NK-92 treated with Interleukin-12 subunit alpha and Interleukin-12 subunit beta, amount 100 ng/mL, for 24 hours (cell line): Measurements from ENCODE around the gene MCOLN1.

ENCODE experiments used
- DNase-seq: peaks from one replicate; lab custom pipeline; 2025; lab: John Stamatoyannopoulos, UW

The MCOLN1 gene

GRCh38 chr19:7522072-7522922 is at the start of gene MCOLN1:
MCOLN1 (plus strand) TSS chr19:7522624; CDS start chr19:7522751, 127 bp downstream.
- peak; percentile 98 for DNase-seq

GRCh38 chr19:7475665-7476064 is 46.8 kb upstream of the MCOLN1 start:
- DNase-seq, result no peak

GRCh38 chr19:7476241-7476640 is 46.2 kb upstream of the MCOLN1 start:
- no peak for DNase-seq

GRCh38 chr19:7476777-7477494 is 45.5 kb upstream of the MCOLN1 start:
- DNase-seq, result no peak

- no peak for DNase-seq
These were observed 44.7 kb upstream of the MCOLN1 start for GRCh38 chr19:7477758-7478157.

- DNase-seq, result no peak
These were observed 44.1 kb upstream of the MCOLN1 start for GRCh38 chr19:7478173-7478842.

GRCh38 chr19:7478843-7479227 is 43.6 kb upstream of the MCOLN1 start:
- DNase-seq, result no peak

GRCh38 chr19:7480222-7480969 is 42.0 kb upstream of the MCOLN1 start:
- DNase-seq, result no peak

GRCh38 chr19:7480970-7481255 is 41.5 kb upstream of the MCOLN1 start:
- DNase-seq, result no peak

GRCh38 chr19:7482584-7483439 is 39.6 kb upstream of the MCOLN1 start:
- DNase-seq, result no peak

GRCh38 chr19:7483720-7484201 is 38.7 kb upstream of the MCOLN1 start:
- DNase-seq, result no peak

GRCh38 chr19:7486923-7487322 is 35.5 kb upstream of the MCOLN1 start:
- DNase-seq, result no peak

GRCh38 chr19:7488736-7489353 is 33.6 kb upstream of the MCOLN1 start, which contains the start of gene PEX11G:
PEX11G (minus strand) TSS chr19:7489035; CDS start chr19:7489010, 25 bp downstream.
- DNase-seq, result no peak

GRCh38 chr19:7489609-7490044 is 32.8 kb upstream of the MCOLN1 start:
- no peak for DNase-seq

GRCh38 chr19:7492142-7492541 is 30.3 kb upstream of the MCOLN1 start:
- DNase-seq, result peak; percentile 74

- no peak for DNase-seq
These were observed 29.9 kb upstream of the MCOLN1 start for GRCh38 chr19:7492558-7492957.

- DNase-seq, result no peak
These were observed 27.9 kb upstream of the MCOLN1 start for GRCh38 chr19:7494416-7495098.

- DNase-seq, result no peak
These were observed 25.1 kb upstream of the MCOLN1 start for GRCh38 chr19:7497292-7497691.

GRCh38 chr19:7500811-7501450 is 21.5 kb upstream of the MCOLN1 start:
- DNase-seq, result no peak
